Mesodermal cell (in vitro differentiated cells): Measurements from ENCODE around the gene ABI3BP.

Experiments
- H3K27ac ChIP-seq: 2 replicates; pipeline ENCODE4 v1.7.0; 2013; ENCODE audit warnings: mild to moderate bottlenecking, low read depth, low read length, moderate library complexity; ENCODE audit not compliant: severe bottlenecking
- H3K36me3 ChIP-seq: 2 replicates; pipeline ENCODE4 v1.7.1; 2013; ENCODE audit warnings: mild to moderate bottlenecking, low read length, moderate library complexity; ENCODE audit not compliant: control insufficient read depth, insufficient read depth
- H3K4me1 ChIP-seq: one replicate; pipeline ENCODE4 v1.7.1; 2013; ENCODE audit warnings: mild to moderate bottlenecking, low read length; ENCODE audit not compliant: insufficient read depth, control insufficient read depth, poor library complexity, severe bottlenecking
- H3K4me3 ChIP-seq: 2 replicates; pipeline ENCODE4 v1.7.0; 2013; ENCODE audit warnings: low read length, control low read depth, mild to moderate bottlenecking; ENCODE audit not compliant: insufficient read depth, poor library complexity, severe bottlenecking; ENCODE audit errors: extremely low read depth
- H3K9me3 ChIP-seq: 2 replicates; pipeline ENCODE4 v1.7.1; 2013; ENCODE audit warnings: mild to moderate bottlenecking, low read length, moderate library complexity; ENCODE audit not compliant: control insufficient read depth
- WGBS, 2 experiments: methylation state at CpG; one replicate each; pipeline ENCODE4 v1.1.5; 2013; ENCODE audit warnings: missing lambda C conversion rate in 2 of 2; ENCODE audit not compliant: insufficient coverage in 2 of 2; 5-methylcytosine and 5-hydroxymethylcytosine counted together

Gene ABI3BP

DNA sequence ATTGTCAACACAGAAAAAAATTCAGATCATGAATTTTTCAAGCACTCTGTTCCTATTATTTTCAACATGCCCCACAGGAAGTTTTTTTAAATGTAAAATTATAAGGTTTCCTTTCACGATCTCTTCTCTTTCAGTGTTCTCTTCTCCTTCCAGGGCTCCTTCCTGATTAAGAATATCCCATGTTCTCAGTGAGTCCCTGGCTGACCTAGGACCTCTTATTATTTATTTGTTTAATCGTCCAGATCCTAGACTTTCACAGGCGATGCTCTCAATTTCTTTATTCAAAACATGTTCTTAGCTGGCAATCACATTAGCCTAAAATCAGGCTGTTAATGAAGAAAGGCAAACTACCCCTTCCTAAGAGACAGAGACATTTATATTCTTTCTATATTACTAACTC is 124.3 kb downstream of the ABI3BP start:
- Histone ChIP-seq H3K4me3 (no peak overlapping the region), H3K27ac (no peak overlapping the region), H3K36me3 (no peaks in the 10 kb centered on the region), H3K9me3 (no peaks in the 10 kb centered on the region), H3K4me1 (no peaks in the 10 kb centered on the region)
- WGBS, 2 experiments = 89% methylated on average over 3 of the region's 3 CpGs; no CpG with 5 or more reads in 1 of the 2 experiments

DNA sequence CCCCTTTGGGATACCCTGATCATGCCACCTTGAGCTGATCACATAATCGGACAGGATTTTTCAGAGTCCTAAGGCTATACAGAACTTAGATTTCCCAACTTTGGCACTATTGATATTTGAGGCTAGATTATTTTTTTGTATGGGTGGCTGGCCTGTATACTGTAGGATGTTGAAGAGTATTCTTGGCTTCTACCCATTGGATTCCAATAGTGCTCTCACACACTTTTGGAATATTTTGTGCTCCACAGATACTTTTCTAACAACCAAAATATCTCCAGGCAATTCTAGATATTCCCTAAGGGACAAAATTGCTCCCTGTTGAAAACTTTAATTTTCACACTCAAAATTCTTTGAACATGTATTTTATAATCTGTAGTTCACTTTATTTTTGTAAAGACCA is 125.1 kb downstream of the ABI3BP start:
- H3K4me1 ChIP-seq = no peaks in the 10 kb centered on the region
- no peak overlapping the region for H3K27ac ChIP-seq
- H3K4me3 ChIP-seq = no peak overlapping the region
- no peaks in the 10 kb centered on the region for H3K36me3 ChIP-seq
- no peaks in the 10 kb centered on the region for H3K9me3 ChIP-seq
- 100% methylated on average over 1 of the region's 1 CpG; no CpG with 5 or more reads in 1 of the 2 experiments for WGBS, 2 experiments

DNA sequence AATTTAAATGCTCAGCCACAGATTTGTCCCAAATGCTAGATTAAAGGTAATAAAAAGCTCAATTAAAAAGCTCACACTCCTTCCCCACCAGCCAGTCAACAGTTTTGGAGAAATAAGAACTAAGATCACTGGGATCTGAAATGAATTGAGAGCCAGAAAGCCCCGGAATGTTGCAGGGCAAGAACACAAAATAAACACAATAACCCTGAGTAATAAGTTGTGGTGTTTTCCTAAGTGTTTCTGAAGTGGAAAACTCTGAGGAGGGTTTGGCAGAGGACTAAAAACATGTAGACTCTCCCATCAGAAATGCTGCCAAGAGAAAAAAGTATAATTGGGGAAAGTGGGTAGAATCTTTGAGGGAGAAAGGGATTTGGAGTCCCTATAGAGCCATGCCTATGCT is 127.8 kb downstream of the ABI3BP start:
- Histone ChIP-seq H3K36me3 (no peaks in the 10 kb centered on the region), H3K27ac (no peak overlapping the region), H3K4me3 (no peak overlapping the region), H3K9me3 (no peaks in the 10 kb centered on the region), H3K4me1 (no peaks in the 10 kb centered on the region)
- no CpG with 5 or more reads among the region's 1 CpG for WGBS, 2 experiments

DNA sequence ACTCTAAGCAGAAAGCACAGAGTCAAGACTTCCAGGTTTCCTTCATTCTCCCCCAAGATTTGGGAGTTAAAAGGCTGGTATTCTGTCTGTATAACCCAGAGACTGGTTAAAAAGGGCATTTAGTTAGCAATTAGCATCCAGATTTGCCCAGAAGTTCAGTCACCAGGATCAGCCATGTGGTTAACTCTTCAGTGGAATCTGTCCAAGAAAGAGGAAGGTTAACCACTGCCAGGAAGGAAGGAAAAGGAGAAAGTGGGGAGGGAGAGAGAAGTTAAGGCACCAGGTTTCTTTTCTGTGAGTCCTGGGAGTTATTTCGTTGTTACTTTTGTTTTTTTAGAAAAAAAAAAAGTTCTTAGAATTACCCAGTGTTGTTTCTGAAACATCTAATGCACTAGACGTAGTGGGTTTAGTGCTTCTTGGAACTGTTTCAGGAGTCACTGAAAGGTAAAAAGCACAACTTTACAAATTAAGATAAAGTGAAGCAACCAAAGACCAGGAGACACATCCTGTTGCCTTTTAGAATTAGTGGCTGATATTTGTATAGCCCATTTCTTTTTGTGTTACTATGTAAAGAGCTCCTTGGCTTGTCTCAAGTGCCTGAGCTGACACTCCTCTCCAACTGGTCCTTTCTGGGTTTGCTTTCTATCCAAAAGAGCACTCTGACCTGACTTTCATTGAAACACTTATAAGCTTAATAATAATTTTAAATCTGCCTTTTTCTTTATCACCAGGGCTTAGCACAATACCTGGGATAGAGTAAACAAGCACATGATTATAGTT is 128.6 kb downstream of the ABI3BP start:
- Histone ChIP-seq H3K4me3 (no peak overlapping the region), H3K4me1 (no peaks in the 10 kb centered on the region), H3K36me3 (no peaks in the 10 kb centered on the region), H3K27ac (no peak overlapping the region), H3K9me3 (no peaks in the 10 kb centered on the region)
- WGBS, 2 experiments = 80% methylated on average over 1 of the region's 2 CpGs; no CpG with 5 or more reads in 1 of the 2 experiments

DNA sequence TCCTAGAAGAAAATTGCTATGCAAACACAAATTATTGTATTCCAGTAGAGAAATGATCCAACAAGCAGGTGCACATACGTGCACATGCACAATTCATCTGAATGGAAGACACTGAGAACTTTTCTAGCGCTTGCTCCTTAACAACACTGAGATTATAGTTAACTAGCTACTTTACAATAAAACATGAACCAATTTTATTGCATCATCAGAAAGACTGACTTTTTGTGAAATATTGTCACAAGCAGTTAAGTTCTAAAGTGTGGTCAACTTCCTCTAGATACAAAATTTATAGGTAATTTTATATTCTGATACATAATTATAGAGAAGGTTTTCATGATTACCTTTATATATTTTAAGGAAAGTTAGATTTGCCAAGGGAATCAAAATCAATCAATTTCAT is 135.4 kb downstream of the ABI3BP start:
- Histone ChIP-seq H3K27ac (no peak overlapping the region), H3K4me3 (no peak overlapping the region), H3K4me1 (no peaks in the 10 kb centered on the region), H3K36me3 (no peaks in the 10 kb centered on the region), H3K9me3 (no peaks in the 10 kb centered on the region)
- WGBS, 2 experiments = 100% methylated on average over 2 of the region's 2 CpGs; no CpG with 5 or more reads in 1 of the 2 experiments

DNA sequence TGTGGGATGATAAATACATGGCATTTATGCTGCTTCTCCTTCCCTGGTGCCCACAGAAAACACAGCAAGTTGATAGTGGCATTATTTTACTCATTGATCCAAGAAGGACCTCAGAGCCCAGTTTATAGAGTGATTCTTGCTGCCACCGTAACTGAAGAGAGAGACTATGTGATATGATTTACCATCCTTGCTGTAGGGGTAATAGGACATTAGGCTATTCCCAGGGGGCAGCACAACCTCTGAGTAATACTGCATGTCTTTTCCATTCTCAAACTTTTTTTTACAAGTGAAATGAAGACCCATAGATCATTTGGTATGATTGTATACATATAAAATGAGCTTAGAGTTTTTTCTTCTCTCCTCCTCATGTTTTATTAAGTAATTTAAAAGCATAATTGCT is 136.4 kb downstream of the ABI3BP start:
- Histone ChIP-seq H3K4me3 (no peak overlapping the region), H3K4me1 (no peaks in the 10 kb centered on the region), H3K27ac (no peak overlapping the region), H3K9me3 (no peaks in the 10 kb centered on the region), H3K36me3 (no peaks in the 10 kb centered on the region)
- WGBS, 2 experiments = 100% methylated on average over 1 of the region's 1 CpG; no CpG with 5 or more reads in 1 of the 2 experiments

DNA sequence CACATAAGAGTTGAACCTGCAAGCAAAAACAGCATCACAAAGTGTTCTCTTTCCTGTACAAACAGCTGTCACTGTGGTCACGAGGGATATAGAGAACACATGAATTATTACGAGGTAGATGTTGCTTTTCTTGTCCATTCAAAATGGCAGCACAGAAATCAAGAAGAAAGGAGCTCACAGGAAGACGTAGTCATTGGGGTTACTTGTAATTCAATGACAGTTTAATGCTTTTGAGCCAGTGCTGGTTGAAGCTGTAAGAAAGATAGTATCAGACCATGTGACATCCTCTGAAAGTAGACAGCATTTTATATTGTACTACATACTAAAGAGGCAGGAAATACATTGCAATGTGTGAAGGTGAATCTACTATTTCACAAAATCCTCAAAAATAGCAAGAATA is 140.4 kb downstream of the ABI3BP start:
- 88 to 94% methylated on average over 3 of the region's 3 CpGs for WGBS, 2 experiments
- H3K4me1 ChIP-seq = no peaks in the 10 kb centered on the region
- no peak overlapping the region for H3K27ac ChIP-seq
- H3K9me3 ChIP-seq = no peaks in the 10 kb centered on the region
- no peaks in the 10 kb centered on the region for H3K36me3 ChIP-seq
- no peak overlapping the region for H3K4me3 ChIP-seq

DNA sequence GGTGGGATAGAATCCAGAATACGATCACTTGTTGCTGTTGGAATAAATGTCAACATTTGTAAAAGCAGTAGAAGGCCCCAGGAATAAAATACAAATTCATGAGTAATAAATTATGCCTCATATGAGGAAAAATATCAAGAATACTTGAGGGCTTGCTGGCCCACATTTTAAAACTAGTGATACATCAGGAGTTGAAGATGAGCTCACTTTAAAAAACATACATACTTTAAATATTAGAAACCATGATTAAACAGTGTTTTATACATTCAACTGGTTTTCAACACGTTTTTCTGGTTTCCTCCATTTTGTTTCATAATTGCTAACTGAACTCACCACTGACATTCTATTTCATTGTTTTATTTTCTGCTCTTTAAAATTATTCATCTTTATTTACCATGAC is 142.5 kb downstream of the ABI3BP start:
- no peaks in the 10 kb centered on the region for H3K9me3 ChIP-seq
- WGBS, 2 experiments = 64 to 88% methylated on average over 1 of the region's 2 CpGs
- no peak overlapping the region for H3K27ac ChIP-seq
- no peaks in the 10 kb centered on the region for H3K36me3 ChIP-seq
- H3K4me1 ChIP-seq = no peaks in the 10 kb centered on the region
- H3K4me3 ChIP-seq = no peak overlapping the region

DNA sequence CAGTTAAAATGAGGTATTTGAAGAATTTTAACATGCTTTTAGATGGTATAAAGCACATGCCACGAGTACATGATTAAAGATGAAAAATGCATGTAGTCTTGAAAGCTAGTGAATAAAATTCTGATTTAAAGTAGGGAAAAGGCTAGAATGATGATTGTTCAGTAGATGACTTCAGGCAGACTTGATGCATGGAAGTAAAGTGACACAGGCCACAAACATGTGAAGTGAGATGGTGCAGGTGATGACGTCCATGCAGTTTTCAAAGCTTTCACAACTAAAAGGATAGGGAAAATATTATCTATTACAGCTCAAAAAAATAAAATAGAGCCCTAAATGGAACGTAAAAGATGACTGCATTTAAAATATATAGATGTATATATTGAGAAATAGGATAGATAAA is 143.1 kb downstream of the ABI3BP start:
- H3K4me1 ChIP-seq = no peaks in the 10 kb centered on the region
- H3K27ac ChIP-seq = no peak overlapping the region
- 86 to 100% methylated on average over 1 of the region's 3 CpGs for WGBS, 2 experiments
- H3K4me3 ChIP-seq = no peak overlapping the region
- H3K36me3 ChIP-seq = no peaks in the 10 kb centered on the region
- H3K9me3 ChIP-seq = no peaks in the 10 kb centered on the region

DNA sequence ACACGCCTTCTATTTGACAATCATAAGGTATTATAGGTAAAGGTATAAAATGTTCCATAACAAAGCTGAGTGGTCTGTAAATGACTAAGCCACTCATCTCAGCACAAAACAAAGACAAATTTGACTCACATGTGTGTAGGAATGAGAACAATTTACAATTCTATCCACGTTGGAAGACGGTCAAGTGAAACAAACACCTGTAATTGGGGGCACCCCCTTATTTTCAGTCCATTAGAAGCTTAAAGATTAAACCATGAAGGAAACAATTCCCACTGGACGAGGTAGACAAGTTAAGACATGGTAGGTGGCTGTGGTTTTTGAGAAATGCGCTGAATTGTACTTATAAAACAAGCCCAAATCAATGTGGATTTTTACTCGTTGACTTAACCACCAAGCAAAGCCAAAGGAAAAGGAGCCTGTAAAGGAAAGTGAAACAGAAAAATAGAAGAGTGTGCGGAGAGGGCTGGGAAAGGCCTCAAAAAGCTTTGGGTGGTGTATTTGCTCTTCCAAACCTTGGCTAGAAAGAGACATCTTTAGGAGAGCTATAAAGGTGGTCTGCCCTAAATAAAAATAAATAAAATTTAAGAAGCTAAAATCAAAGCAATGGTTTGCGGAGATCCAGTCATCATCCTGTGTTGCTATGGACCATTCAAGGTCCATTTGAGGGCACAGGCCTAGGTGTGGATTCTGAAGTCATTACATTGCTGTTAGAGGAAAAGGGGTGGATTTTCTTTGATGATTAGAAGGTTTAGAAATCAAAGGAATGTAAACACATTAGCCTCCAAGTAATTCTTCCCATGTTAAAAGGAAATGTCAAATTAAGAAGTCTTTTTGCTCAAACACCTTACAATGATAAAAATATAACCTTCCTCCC is 148.9 kb downstream of the ABI3BP start:
- no peak overlapping the region for H3K4me3 ChIP-seq
- H3K4me1 ChIP-seq = no peaks in the 10 kb centered on the region
- 87 to 88% methylated on average over 2 to 4 of the region's 8 CpGs for WGBS, 2 experiments
- no peak overlapping the region for H3K27ac ChIP-seq
- no peaks in the 10 kb centered on the region for H3K9me3 ChIP-seq
- H3K36me3 ChIP-seq = no peaks in the 10 kb centered on the region

DNA sequence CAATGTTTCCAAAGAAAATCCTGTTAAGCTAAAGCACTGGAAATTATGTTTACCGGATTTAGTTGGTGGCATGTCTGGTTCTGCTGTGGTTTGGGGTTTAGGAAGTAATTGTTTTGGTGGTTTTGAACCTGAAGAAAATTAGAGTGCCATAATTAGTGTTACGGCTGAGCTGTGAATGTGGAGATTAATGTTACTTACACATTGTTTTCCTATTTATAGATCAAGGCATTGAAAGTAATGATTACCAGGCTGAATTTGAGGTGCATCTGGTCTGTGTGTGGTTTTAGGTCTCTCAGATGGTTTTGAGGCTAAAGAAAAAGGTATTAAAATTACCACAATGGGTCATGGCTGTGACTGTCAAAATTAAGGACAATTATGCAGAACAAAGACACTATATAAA is 155.1 kb downstream of the ABI3BP start:
- 88 to 100% methylated on average over 1 of the region's 2 CpGs for WGBS, 2 experiments
- Histone ChIP-seq H3K36me3 (no peaks in the 10 kb centered on the region), H3K4me1 (no peaks in the 10 kb centered on the region), H3K27ac (no peak overlapping the region), H3K9me3 (no peaks in the 10 kb centered on the region), H3K4me3 (no peak overlapping the region)
